Duodenal mucosa (tissue), 2 donors: ENCODE measurements around the gene UBE2F.

ENCODE experiments used
- H3K27ac ChIP-seq: one replicate; pipeline ENCODE4 v1.7.0; 2013; ENCODE audit warnings: low read depth, low read length
- H3K27me3 ChIP-seq, 2 donors: one replicate each; pipeline ENCODE4 v1.7.0; 2013; ENCODE audit warnings: low read length in 2 of 2, control low read depth in 1 of 2; ENCODE audit not compliant: insufficient read depth in 2 of 2, control insufficient read depth in 1 of 2
- H3K36me3 ChIP-seq, 2 donors: one replicate each; pipeline ENCODE4 v1.7.0; 2013; ENCODE audit warnings: low read length in 2 of 2, control low read depth in 1 of 2; ENCODE audit not compliant: insufficient read depth in 2 of 2, control insufficient read depth in 1 of 2
- H3K4me1 ChIP-seq, 2 donors: one replicate each; pipeline ENCODE4 v1.7.0; 2013; ENCODE audit warnings: low read length in 2 of 2, control low read depth in 1 of 2; ENCODE audit not compliant: insufficient read depth in 2 of 2, control insufficient read depth in 1 of 2
- H3K4me3 ChIP-seq, 2 donors: one replicate each; pipeline ENCODE4 v1.7.0; 2013; ENCODE audit warnings: low read length in 2 of 2, low read depth in 1 of 2
- H3K9ac ChIP-seq, 2 donors: one replicate each; pipeline ENCODE4 v1.7.0; 2013; ENCODE audit warnings: low read length in 2 of 2, low read depth in 1 of 2
- H3K9me3 ChIP-seq, 2 donors: one replicate each; pipeline ENCODE4 v1.7.0; 2013; ENCODE audit warnings: low read length in 2 of 2, control low read depth in 1 of 2; ENCODE audit not compliant: control insufficient read depth in 1 of 2

Gene UBE2F

GRCh38 chr2:237927986-237928385, 38.8 kb upstream of the UBE2F start:
- Histone ChIP-seq H3K9me3 (peaks cover 0 to 2% of the 10 kb centered on the region in 2 donors), H3K4me1 (peaks cover 0 to 12% of the 10 kb centered on the region in 2 donors), H3K9ac (no peak overlapping the region), H3K4me3 (no peak overlapping the region), H3K27ac (no peak overlapping the region), H3K27me3 (no peaks in the 10 kb centered on the region), H3K36me3 (no peaks in the 10 kb centered on the region)

DNA sequence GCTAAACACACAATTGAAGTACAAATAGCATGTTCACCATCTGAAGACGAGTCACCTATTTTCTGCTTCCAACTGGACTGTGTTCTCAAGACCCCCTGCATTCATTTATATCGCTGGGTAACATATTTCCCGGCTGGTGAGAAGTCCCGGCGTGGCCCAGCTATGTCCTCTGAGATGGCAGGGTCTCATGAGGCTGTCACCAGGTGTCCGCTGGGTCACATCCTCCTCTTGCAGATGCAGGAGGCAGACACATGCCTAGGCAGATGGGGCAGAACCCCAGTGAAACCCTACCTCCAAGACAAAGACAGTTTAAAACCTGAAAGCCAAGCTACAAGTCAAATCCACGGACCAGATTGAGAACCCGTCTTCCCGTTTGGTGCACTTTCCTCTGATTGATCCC, 36.8 kb upstream of the UBE2F start:
- Histone ChIP-seq H3K27me3 (no peaks in the 10 kb centered on the region), H3K4me3 (no peak overlapping the region), H3K4me1 (peaks cover 0 to 7% of the 10 kb centered on the region in 2 donors), H3K9me3 (peaks cover 0 to 2% of the 10 kb centered on the region in 2 donors), H3K27ac (no peak overlapping the region), H3K9ac (no peak overlapping the region), H3K36me3 (no peaks in the 10 kb centered on the region)

DNA sequence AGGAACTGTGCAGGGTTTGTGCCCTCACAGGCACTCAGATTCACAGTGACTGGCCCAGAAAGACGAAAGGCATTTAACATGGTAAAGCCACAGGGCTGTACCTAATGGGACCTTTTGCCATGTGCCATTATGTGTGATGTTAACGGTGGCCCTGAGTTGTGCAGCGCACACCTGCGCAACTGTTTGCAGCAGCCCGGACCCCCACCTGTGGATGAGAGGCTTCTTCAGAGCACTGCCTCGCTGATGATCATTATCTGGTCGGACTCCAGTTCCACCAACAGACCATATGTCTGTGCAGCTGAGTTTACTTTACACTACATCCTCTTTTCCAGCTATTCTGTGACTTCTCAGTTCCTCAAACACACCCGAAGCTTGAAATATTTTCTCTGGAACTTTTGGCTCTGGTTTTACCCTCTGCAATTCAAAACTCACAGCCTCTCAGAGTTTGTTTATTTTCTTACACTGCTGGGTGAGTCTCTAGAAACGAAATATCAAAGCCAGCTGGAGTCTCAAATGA, 35.6 kb upstream of the UBE2F start:
- Histone ChIP-seq H3K36me3 (no peaks in the 10 kb centered on the region), H3K9ac (no peak overlapping the region), H3K27me3 (no peaks in the 10 kb centered on the region), H3K4me1 (peaks cover 0 to 7% of the 10 kb centered on the region in 2 donors), H3K4me3 (no peak overlapping the region), H3K27ac (no peak overlapping the region), H3K9me3 (peaks cover 0 to 2% of the 10 kb centered on the region in 2 donors)

GRCh38 chr2:237932731-237933131, 34.1 kb upstream of the UBE2F start:
- H3K4me1 ChIP-seq, result peaks cover 0 to 7% of the 10 kb centered on the region in 2 donors
- no peaks in the 10 kb centered on the region for H3K27me3 ChIP-seq
- H3K9me3 ChIP-seq, result peaks cover 0 to 2% of the 10 kb centered on the region in 2 donors
- no peak overlapping the region for H3K4me3 ChIP-seq
- no peaks in the 10 kb centered on the region for H3K36me3 ChIP-seq
- H3K9ac ChIP-seq, result no peak overlapping the region
- H3K27ac ChIP-seq, result no peak overlapping the region

- no peak overlapping the region for H3K9ac ChIP-seq
- H3K27ac ChIP-seq, result no peak overlapping the region
- H3K27me3 ChIP-seq, result no peaks in the 10 kb centered on the region
- peaks cover 0 to 2% of the 10 kb centered on the region in 2 donors for H3K9me3 ChIP-seq
- no peak overlapping the region for H3K4me3 ChIP-seq
- H3K36me3 ChIP-seq, result no peaks in the 10 kb centered on the region
- peaks cover 0 to 7% of the 10 kb centered on the region in 2 donors for H3K4me1 ChIP-seq
Measured at GRCh38 chr2:237934186-237934585, 32.6 kb upstream of the UBE2F start.

GRCh38 chr2:237935740-237936452, 30.9 kb upstream of the UBE2F start:
- Histone ChIP-seq H3K27me3 (no peaks in the 10 kb centered on the region), H3K4me3 (no peak overlapping the region), H3K9ac (no peak overlapping the region), H3K27ac (no peak overlapping the region), H3K9me3 (no peaks in the 10 kb centered on the region), H3K36me3 (no peaks in the 10 kb centered on the region), H3K4me1 (peaks cover 0 to 5% of the 10 kb centered on the region in 2 donors)

- Histone ChIP-seq H3K4me3 (no peak overlapping the region), H3K27ac (no peak overlapping the region), H3K36me3 (no peaks in the 10 kb centered on the region), H3K9ac (no peak overlapping the region), H3K4me1 (no peaks in the 10 kb centered on the region), H3K27me3 (no peaks in the 10 kb centered on the region), H3K9me3 (peaks cover 3 to 5% of the 10 kb centered on the region in 2 donors)
Measured at GRCh38 chr2:237939251-237939650, 27.6 kb upstream of the UBE2F start.

DNA sequence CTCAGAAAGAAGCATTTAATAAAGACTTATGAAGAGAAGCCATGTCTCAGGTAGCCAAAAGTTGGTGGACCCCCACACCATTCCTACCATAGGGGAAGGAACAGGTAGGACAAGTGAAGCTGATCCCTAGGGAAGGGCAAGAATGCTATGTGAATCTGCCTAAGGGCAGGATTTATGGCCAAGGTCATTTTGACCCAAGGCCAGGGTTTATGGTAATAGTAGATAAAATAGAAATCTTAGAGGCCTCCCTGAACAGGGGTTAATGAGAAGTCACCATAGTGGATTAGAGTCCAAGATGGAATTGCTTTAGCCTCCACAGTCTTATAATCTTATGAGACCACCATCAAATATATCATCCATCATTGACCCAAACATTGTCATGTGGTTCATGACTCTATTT, 26.0 kb upstream of the UBE2F start:
- Histone ChIP-seq H3K4me3 (no peak overlapping the region), H3K27ac (no peak overlapping the region), H3K4me1 (no peaks in the 10 kb centered on the region), H3K9ac (no peak overlapping the region), H3K36me3 (no peaks in the 10 kb centered on the region), H3K9me3 (peaks cover 11 to 12% of the 10 kb centered on the region in 2 donors), H3K27me3 (no peaks in the 10 kb centered on the region)

- H3K4me3 ChIP-seq, result no peak overlapping the region
- peaks cover 11 to 12% of the 10 kb centered on the region in 2 donors for H3K9me3 ChIP-seq
- no peaks in the 10 kb centered on the region for H3K4me1 ChIP-seq
- H3K9ac ChIP-seq, result no peak overlapping the region
- no peaks in the 10 kb centered on the region for H3K36me3 ChIP-seq
- H3K27ac ChIP-seq, result no peak overlapping the region
- no peaks in the 10 kb centered on the region for H3K27me3 ChIP-seq
Measured at GRCh38 chr2:237941239-237941638, 25.6 kb upstream of the UBE2F start.

GRCh38 chr2:237942513-237942899, 24.3 kb upstream of the UBE2F start:
- Histone ChIP-seq H3K9me3 (peaks cover 11 to 12% of the 10 kb centered on the region in 2 donors), H3K9ac (no peak overlapping the region), H3K4me3 (no peak overlapping the region), H3K27ac (no peak overlapping the region), H3K27me3 (no peaks in the 10 kb centered on the region), H3K36me3 (no peaks in the 10 kb centered on the region), H3K4me1 (no peaks in the 10 kb centered on the region)
